BJ (cell line): Measurements from ENCODE around the gene ADGRG3. TPM values are rescaled to one million over a fixed set of nuclear protein-coding genes. Genes with fewer than 3 reads are reported as not detected.

Experiments
- CTCF ChIA-PET: fragments of 350-600 bp; formaldehyde crosslinking; extraction: SDS; loops from one replicate; lab custom pipeline; 2021; ENCODE audit warnings: antibody characterized with exemption, inconsistent platforms; lab: Yijun Ruan, JAX
- POLR2A ChIA-PET: fragments of 300-600 bp; sonication (Branson Sonifier 250); formaldehyde crosslinking; extraction: SDS; loops from one replicate; lab custom pipeline; 2021; ENCODE audit warnings: antibody characterized with exemption; lab: Charles Lee
- DNase-seq: peaks from one replicate; pipeline ENCODE4 v3.0.0-alpha.2; 2011; ENCODE audit warnings: low read depth
- H3K27me3 ChIP-seq: 2 replicates; pipeline ENCODE4 v1.6.0; 2011; ENCODE audit warnings: low read length; ENCODE audit not compliant: control insufficient read depth, insufficient read depth
- H3K36me3 ChIP-seq: 2 replicates; pipeline ENCODE4 v1.5.1; 2011; ENCODE audit warnings: low read length; ENCODE audit not compliant: control insufficient read depth, insufficient read depth
- H3K4me3 ChIP-seq: 2 replicates; pipeline ENCODE4 v1.5.1; 2011; ENCODE audit warnings: low read depth, mild to moderate bottlenecking, control low read depth, low read length
- polyA plus RNA-seq: library from polyadenylated mRNA; depleted of rRNA; stranded (reverse); fragments of >200 nt; gene quantifications from 2 replicates; pipeline ENCODE4 v1.2.3, GENCODE V29; 2011
- TF ChIP-seq, protein P1 (sequence below): IDR thresholded peaks from 2 replicates; pipeline ENCODE4 v1.5.1; 2011; ENCODE audit warnings: low read depth, mild to moderate bottlenecking, control low read depth, inconsistent platforms, low read length, moderate library complexity; ENCODE audit not compliant: insufficient read depth

The ADGRG3 gene
- polyA plus RNA-seq, 1 experiment: not detected

DNA sequence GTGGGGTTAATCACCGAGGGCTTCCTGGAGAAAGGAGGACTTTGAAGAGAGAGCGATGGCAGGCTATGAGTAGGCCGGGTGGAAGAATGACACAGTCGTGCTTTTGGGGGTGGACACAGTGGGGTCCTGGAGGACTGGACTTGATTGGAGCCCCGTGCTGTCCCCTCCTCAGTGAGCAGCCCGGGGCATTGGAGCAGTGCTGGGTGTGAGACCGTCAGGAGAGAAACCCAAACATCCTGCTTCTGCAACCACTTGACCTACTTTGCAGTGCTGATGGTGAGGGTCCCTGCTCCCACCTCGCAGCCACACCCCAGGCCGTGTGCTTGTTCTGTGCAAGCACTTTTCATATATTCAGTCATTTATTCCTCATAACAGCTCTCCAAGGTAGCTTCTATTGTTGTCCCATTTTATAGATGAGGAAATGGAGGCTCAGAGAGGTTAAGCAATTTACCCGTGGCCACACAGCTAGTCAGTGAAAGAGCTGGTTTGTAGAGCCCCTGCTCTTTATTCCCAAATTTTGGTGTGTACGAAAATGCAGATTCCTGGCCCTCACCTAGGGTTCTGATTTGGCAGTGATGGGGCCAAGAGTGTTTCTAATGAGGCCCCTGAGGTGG is 11.7 kb upstream of the ADGRG3 start:
- TF ChIP-seq, protein P1, sequence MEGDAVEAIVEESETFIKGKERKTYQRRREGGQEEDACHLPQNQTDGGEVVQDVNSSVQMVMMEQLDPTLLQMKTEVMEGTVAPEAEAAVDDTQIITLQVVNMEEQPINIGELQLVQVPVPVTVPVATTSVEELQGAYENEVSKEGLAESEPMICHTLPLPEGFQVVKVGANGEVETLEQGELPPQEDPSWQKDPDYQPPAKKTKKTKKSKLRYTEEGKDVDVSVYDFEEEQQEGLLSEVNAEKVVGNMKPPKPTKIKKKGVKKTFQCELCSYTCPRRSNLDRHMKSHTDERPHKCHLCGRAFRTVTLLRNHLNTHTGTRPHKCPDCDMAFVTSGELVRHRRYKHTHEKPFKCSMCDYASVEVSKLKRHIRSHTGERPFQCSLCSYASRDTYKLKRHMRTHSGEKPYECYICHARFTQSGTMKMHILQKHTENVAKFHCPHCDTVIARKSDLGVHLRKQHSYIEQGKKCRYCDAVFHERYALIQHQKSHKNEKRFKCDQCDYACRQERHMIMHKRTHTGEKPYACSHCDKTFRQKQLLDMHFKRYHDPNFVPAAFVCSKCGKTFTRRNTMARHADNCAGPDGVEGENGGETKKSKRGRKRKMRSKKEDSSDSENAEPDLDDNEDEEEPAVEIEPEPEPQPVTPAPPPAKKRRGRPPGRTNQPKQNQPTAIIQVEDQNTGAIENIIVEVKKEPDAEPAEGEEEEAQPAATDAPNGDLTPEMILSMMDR: no peak
- CTCF ChIA-PET: interaction anchor here (0.9 to 1.7 kb wide), 2 partner anchors 65 to 80 kb away, joined by 3 to 6 read pairs; no protein-coding TSS in a partner anchor
- Histone ChIP-seq H3K27me3 (no peaks in the 10 kb centered on the region), H3K36me3 (no peaks in the 10 kb centered on the region), H3K4me3 (no peak overlapping the region)
- POLR2A ChIA-PET: no interaction called here
- DNase-seq: no peak

DNA sequence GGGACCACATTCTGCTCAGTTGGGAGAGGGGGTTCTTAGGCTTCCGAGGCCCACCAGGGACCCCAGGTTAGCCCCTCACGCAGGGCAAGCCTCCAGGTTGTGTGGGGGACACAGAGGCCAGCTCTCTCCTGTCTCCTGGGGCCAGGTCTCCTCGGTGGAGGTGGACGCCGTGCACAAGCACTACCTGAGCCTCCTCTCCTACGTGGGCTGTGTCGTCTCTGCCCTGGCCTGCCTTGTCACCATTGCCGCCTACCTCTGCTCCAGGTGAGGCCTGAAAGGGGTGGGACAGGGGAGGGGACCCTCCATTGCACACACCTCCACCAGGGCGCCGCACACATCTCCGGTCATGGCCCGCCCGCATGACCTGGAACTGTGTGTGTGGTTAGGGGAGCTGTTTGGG is 10.9 kb upstream of the ADGRG3 start:
- Histone ChIP-seq H3K36me3 (no peaks in the 10 kb centered on the region), H3K27me3 (no peaks in the 10 kb centered on the region), H3K4me3 (no peak overlapping the region)
- no peak for DNase-seq
- ChIA-PET CTCF (interaction anchor here (1.1 kb wide), 1 partner anchor 9 kb away, joined by 4 read pairs; no protein-coding TSS in a partner anchor), POLR2A (no interaction called here)
- TF ChIP-seq, protein P1: no peak

DNA sequence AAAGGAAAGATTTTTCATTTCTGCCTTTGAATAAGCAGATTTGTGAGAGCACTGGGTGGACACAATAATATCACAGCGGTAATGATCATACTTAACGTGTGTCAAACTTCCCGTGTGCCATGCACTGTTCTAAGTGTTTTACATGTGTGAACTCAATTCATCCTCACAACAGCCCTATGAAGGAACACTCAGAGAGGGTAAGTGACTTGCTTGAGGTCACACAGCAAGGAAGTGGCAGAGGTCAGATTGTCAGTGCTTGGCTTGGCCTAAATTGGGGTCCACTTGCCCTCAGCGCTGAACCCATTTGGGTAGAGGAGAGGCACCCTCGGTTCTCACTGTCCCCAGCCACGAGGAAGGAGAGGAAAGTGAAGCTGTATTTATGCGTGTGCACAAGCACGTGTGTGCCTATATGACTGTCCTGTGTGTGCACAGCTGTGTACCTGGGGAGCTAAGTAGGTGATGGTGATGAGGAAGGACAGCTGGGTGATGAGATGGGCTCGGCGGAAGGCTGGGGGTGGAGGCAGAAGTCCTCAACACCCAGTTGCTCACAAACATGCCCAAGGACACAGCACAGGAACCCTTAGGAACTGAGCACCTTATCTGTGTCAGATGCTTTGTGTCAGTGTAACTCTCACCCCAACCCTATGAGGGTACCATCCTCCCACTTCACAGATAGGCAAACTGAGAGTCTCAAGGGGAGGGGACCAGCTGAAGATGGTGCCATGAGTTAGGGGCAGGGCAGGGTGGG is 9.8 kb upstream of the ADGRG3 start:
- Histone ChIP-seq H3K27me3 (no peaks in the 10 kb centered on the region), H3K36me3 (no peaks in the 10 kb centered on the region), H3K4me3 (no peak overlapping the region)
- TF ChIP-seq, protein P1: no peak
- no peak for DNase-seq
- ChIA-PET POLR2A (no interaction called here), CTCF (interaction anchor here (0.8 to 1.9 kb wide), 3 partner anchors 8 to 10 kb away, joined by 3 to 5 read pairs (median 4); no protein-coding TSS in a partner anchor)

DNA sequence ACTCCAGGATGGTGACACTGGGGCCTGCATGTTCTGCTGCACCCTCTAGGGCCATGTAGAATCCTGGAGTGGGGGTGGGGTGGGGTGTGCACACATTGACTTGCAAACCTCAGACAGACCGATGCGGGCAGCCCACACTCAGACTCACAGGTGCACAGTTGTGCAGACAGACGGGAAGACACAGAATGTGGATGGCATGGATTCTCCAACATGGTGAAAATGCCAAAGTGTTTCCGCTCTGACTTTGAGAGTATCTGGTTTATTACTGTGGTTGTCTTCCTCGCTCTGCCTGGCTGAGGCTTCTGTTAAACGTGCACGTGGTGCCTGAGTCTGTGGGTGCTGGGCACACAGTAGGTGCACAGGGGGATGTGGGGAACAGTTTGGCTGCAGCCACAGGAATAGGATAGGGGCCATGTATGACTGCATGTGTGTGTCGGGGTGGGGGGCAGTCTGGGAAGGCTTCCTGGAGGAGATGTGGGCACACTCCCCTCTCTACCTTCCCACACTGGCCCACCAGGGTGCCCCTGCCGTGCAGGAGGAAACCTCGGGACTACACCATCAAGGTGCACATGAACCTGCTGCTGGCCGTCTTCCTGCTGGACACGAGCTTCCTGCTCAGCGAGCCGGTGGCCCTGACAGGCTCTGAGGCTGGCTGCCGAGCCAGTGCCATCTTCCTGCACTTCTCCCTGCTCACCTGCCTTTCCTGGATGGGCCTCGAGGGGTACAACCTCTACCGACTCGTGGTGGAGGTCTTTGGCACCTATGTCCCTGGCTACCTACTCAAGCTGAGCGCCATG is 9.0 kb upstream of the ADGRG3 start:
- no peaks in the 10 kb centered on the region for H3K27me3 ChIP-seq
- H3K36me3 ChIP-seq: no peaks in the 10 kb centered on the region
- ChIA-PET CTCF (interaction anchor here (0.8 to 1.9 kb wide), 2 partner anchors 9 to 11 kb away, joined by 3 to 5 read pairs; no protein-coding TSS in a partner anchor), POLR2A (no interaction called here)
- DNase-seq: no peak
- TF ChIP-seq, protein P1: no peak
- H3K4me3 ChIP-seq: no peak overlapping the region
